ENCODE results near the gene RABIF.

- TF ChIP-seq CTCF (IDR thresholded peaks at IDR 0.05; ENCODE audit: low read depth, low read length): peak; percentile 71
- no peak for TF ChIP-seq POLR2A (IDR thresholded peaks at IDR 0.05; ENCODE audit: extremely low read depth, insufficient read length)
These were observed 36.6 kb downstream of the RABIF start for GRCh38 chr1:202852163-202852904.

All from NB4 (cell line).